Measurements from ENCODE around the gene CDC45.
"Not testable (repeated sequence)": the region's sequence is repeated elsewhere in the genome, so short reads cannot be mapped to it uniquely, and the experiment has no call there.

The CDC45 gene

DNA sequence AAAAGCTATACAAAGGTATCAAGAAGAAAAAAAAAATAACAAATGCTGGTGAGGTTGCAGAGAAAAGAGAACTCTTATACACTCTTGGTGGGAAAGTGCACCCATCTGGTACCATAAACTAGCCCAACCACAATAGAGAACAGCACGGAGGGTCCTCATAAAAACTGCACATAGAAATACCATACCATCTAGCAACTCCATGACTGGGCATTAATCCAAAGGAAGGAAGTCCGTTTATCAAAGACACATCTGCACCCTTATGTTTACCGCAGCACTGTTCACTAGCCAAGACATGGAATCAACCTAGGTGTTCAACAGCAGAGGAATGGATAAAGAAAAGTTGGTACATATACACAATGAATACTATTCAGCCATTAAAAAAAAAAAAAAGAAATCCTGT is 55.3 kb downstream of the CDC45 start:
- Histone ChIP-seq H3K9me3 (ENCODE audit: control insufficient read depth, low read length) (no peaks in the 10 kb centered on the region), H3K4me1 (ENCODE audit: control insufficient read depth, insufficient read depth, low read length, poor library complexity, severe bottlenecking) (no peaks in the 10 kb centered on the region), H3K36me3 (ENCODE audit: control insufficient read depth, insufficient read depth, low read length) (no peaks in the 10 kb centered on the region), H3K4me3 (ENCODE audit: insufficient read depth, low read depth, low read length, poor library complexity, severe bottlenecking) (no peak overlapping the region), H3K27ac (ENCODE audit: insufficient read depth, low read length, poor library complexity, severe bottlenecking) (no peak overlapping the region), H3K27me3 (replicated peaks; ENCODE audit: control insufficient read depth, insufficient read depth, low read length, poor library complexity, severe bottlenecking) (no peaks in the 10 kb centered on the region)
- DNase-seq = no peak

DNA sequence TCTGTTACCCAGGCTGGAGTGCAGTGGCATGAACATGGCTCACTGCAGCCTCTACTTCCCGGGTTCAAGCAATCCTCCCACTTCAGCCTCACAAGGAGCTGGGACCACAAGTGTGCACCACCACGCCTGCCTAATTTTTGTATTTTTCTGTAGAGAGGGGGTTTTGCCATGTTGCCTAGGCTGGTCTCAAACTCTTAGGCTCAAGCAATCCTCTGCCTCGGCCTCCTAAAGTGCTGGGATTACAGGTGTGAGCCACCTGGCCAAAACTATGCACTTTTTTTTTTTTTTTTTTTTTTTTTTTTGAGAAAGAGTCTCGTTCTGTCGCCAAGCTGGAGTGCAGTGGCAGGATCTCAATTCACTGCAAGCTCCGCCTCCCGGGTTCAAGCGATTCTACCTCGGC is 56.8 kb downstream of the CDC45 start:
- H3K4me3 ChIP-seq (ENCODE audit: insufficient read depth, low read depth, low read length, poor library complexity, severe bottlenecking) = no peak overlapping the region
- no peaks in the 10 kb centered on the region for H3K36me3 ChIP-seq (ENCODE audit: control insufficient read depth, insufficient read depth, low read length)
- no peaks in the 10 kb centered on the region for H3K9me3 ChIP-seq (ENCODE audit: control insufficient read depth, low read length)
- H3K27me3 ChIP-seq (replicated peaks; ENCODE audit: control insufficient read depth, insufficient read depth, low read length, poor library complexity, severe bottlenecking) = no peaks in the 10 kb centered on the region
- DNase-seq = no peak
- H3K27ac ChIP-seq (ENCODE audit: insufficient read depth, low read length, poor library complexity, severe bottlenecking) = no peak overlapping the region
- no peaks in the 10 kb centered on the region for H3K4me1 ChIP-seq (ENCODE audit: control insufficient read depth, insufficient read depth, low read length, poor library complexity, severe bottlenecking)

DNA sequence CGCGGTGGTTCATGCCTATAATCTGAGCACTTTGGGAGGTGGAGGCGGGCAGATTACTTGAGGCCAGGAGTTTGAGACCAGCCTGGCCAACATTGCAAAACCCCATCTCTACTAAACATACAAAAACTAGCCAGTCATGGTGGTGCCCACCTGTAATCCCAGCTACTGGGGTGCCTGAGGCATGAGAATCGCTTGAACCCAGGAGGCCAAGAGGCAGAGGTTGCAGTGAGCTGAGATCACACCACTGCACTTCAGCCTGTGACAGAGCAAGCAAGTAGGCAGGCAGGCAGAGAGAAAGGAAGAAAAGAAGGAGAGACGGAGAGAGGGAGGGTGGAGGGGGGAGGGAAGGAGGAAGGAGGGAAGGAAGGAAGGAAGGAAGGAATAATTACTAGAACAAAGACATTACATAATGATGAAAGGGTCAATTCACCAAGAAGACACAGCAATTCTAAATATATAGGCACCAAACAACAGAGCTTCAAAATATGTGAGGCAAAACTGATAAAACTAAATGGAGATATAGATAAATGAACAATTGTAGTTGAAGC is 58.3 kb downstream of the CDC45 start:
- Histone ChIP-seq H3K9me3 (ENCODE audit: control insufficient read depth, low read length) (no peaks in the 10 kb centered on the region), H3K4me3 (ENCODE audit: insufficient read depth, low read depth, low read length, poor library complexity, severe bottlenecking) (no peak overlapping the region), H3K4me1 (ENCODE audit: control insufficient read depth, insufficient read depth, low read length, poor library complexity, severe bottlenecking) (no peaks in the 10 kb centered on the region), H3K36me3 (ENCODE audit: control insufficient read depth, insufficient read depth, low read length) (no peaks in the 10 kb centered on the region), H3K27me3 (replicated peaks; ENCODE audit: control insufficient read depth, insufficient read depth, low read length, poor library complexity, severe bottlenecking) (no peaks in the 10 kb centered on the region), H3K27ac (ENCODE audit: insufficient read depth, low read length, poor library complexity, severe bottlenecking) (no peak overlapping the region)
- no peak for DNase-seq

DNA sequence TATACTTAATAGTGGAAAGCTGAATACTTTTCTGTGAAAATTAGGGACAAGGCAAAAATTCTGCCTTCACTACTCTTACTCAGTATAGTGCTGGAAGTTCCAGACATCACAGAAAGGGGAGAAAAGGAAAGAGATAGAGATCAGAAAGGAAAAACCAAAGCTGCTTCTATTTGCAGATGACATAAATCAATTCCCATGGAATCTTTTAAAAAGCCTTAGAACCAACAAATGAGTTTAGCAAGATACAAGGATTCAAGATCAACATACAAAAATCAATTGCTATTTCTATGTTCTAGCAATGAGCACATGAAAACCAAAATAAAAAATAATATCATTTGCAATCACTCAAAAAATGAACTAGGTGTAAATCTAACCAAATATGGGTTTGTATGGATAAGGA is 60.7 kb downstream of the CDC45 start:
- no peaks in the 10 kb centered on the region for H3K36me3 ChIP-seq (ENCODE audit: control insufficient read depth, insufficient read depth, low read length)
- no peak for DNase-seq
- no peaks in the 10 kb centered on the region for H3K27me3 ChIP-seq (replicated peaks; ENCODE audit: control insufficient read depth, insufficient read depth, low read length, poor library complexity, severe bottlenecking)
- H3K4me1 ChIP-seq (ENCODE audit: control insufficient read depth, insufficient read depth, low read length, poor library complexity, severe bottlenecking) = no peaks in the 10 kb centered on the region
- H3K4me3 ChIP-seq (ENCODE audit: insufficient read depth, low read depth, low read length, poor library complexity, severe bottlenecking) = no peak overlapping the region
- H3K27ac ChIP-seq (ENCODE audit: insufficient read depth, low read length, poor library complexity, severe bottlenecking) = no peak overlapping the region
- no peaks in the 10 kb centered on the region for H3K9me3 ChIP-seq (ENCODE audit: control insufficient read depth, low read length)

DNA sequence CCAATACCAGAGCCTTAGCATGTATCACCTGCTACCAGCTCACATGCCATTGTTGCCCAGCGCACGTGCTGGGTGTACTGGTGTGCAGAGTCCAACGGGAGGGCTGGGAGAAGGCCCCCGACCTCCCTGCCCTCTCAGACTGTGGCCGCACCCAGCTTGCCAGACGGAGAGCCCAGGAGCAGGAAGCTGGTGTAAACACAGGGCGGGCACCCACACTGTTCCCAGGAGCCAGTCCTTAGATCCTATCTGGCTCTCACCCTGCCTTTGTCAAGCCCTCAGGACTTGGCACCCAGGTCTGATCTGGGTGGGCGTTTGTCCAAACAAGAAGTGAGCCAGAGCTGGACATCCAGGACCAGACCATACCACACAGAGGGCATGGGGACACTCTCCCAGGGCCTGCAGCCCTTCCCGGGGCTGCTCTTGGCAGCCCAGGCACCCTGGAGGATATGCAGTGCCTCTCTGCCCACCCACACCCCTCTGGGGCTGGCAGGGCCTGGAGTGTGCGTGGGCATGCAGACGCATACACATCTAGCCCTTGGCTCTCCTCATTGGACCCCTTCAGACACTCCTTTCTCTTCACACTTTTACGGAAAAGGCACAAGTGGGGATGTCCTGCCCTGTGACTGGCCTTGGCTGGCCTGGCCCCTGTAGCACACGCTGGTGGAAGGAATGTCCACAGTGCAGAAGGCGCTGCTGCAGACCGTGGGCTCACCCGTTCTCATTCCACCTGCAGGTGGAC is 64.4 kb downstream of the CDC45 start:
- Histone ChIP-seq H3K27ac (ENCODE audit: insufficient read depth, low read length, poor library complexity, severe bottlenecking) (no peak overlapping the region), H3K36me3 (ENCODE audit: control insufficient read depth, insufficient read depth, low read length) (no peaks in the 10 kb centered on the region), H3K4me3 (ENCODE audit: insufficient read depth, low read depth, low read length, poor library complexity, severe bottlenecking) (no peak overlapping the region), H3K4me1 (ENCODE audit: control insufficient read depth, insufficient read depth, low read length, poor library complexity, severe bottlenecking) (no peaks in the 10 kb centered on the region), H3K9me3 (ENCODE audit: control insufficient read depth, low read length) (no peaks in the 10 kb centered on the region), H3K27me3 (replicated peaks; ENCODE audit: control insufficient read depth, insufficient read depth, low read length, poor library complexity, severe bottlenecking) (no peaks in the 10 kb centered on the region)
- DNase-seq = no peak

DNA sequence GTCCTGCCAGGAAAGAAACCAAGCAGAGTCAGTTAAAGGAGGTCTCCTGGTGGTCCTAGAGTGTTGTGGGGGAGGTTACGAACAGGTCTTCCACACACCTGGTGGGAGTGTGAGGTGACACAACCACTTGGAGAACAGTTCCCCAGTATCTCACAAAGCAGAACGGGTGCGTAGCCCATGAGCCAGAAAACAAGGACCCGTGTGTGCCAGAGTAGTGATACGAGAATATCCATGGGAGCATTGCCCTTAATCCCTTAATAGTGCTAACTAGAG is 66.2 kb downstream of the CDC45 start:
- no peaks in the 10 kb centered on the region for H3K36me3 ChIP-seq (ENCODE audit: control insufficient read depth, insufficient read depth, low read length)
- no peak for DNase-seq
- H3K27ac ChIP-seq (ENCODE audit: insufficient read depth, low read length, poor library complexity, severe bottlenecking) = no peak overlapping the region
- no peaks in the 10 kb centered on the region for H3K27me3 ChIP-seq (replicated peaks; ENCODE audit: control insufficient read depth, insufficient read depth, low read length, poor library complexity, severe bottlenecking)
- no peak overlapping the region for H3K4me3 ChIP-seq (ENCODE audit: insufficient read depth, low read depth, low read length, poor library complexity, severe bottlenecking)
- H3K9me3 ChIP-seq (ENCODE audit: control insufficient read depth, low read length) = no peaks in the 10 kb centered on the region
- no peaks in the 10 kb centered on the region for H3K4me1 ChIP-seq (ENCODE audit: control insufficient read depth, insufficient read depth, low read length, poor library complexity, severe bottlenecking)

DNA sequence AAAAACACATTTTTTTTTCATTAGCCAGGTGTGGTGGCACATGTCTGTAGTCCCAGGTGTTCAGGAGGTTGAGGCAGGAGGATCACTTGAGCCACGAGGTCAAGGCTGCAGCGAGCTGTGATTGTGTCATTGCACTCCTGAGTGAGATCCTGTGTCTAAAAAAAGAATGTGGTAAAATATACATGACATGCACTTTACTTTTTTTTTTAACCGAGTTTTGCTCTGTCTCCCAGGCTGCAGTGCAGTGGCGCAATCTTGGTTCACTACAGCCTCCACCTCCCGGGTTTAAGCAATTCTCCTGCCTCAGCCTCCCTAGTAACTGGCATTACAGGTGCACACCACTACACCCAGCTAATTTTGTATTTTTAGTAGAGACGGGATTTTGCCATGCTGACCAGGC is 67.0 kb downstream of the CDC45 start:
- DNase-seq = no peak

DNA sequence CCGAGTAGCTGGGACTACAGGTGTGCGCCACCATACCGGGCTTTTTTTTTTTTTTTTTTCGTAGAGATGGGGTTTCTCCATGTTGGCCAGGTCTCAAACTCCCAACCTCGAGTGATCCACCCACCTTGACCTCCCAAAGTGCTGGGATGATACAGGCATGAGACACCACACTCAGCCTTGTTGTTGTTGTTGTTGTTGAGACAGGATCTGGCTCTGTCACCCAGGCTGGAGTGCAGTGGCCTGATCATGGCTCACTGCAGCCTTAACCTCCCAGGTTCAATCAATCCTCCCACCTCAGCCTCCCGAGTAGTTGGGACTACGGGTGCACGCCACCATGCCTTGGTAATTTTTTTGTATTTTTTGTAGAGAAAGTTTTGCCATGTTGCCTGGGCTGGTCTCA is 67.9 kb downstream of the CDC45 start:
- H3K36me3 ChIP-seq (ENCODE audit: control insufficient read depth, insufficient read depth, low read length) = no peaks in the 10 kb centered on the region
- no peak overlapping the region for H3K27ac ChIP-seq (ENCODE audit: insufficient read depth, low read length, poor library complexity, severe bottlenecking)
- no peaks in the 10 kb centered on the region for H3K9me3 ChIP-seq (ENCODE audit: control insufficient read depth, low read length)
- no peak overlapping the region for H3K4me3 ChIP-seq (ENCODE audit: insufficient read depth, low read depth, low read length, poor library complexity, severe bottlenecking)
- DNase-seq = no peak
- no peaks in the 10 kb centered on the region for H3K27me3 ChIP-seq (replicated peaks; ENCODE audit: control insufficient read depth, insufficient read depth, low read length, poor library complexity, severe bottlenecking)
- no peaks in the 10 kb centered on the region for H3K4me1 ChIP-seq (ENCODE audit: control insufficient read depth, insufficient read depth, low read length, poor library complexity, severe bottlenecking)

More for the DNA sequence above, 67.0 kb downstream of the CDC45 start:
- Histone ChIP-seq H3K9me3 (ENCODE audit: control insufficient read depth, low read length) (no peaks in the 10 kb centered on the region), H3K4me3 (ENCODE audit: insufficient read depth, low read depth, low read length, poor library complexity, severe bottlenecking) (no peak overlapping the region), H3K4me1 (ENCODE audit: control insufficient read depth, insufficient read depth, low read length, poor library complexity, severe bottlenecking) (no peaks in the 10 kb centered on the region), H3K27ac (ENCODE audit: insufficient read depth, low read length, poor library complexity, severe bottlenecking) (no peak overlapping the region), H3K36me3 (ENCODE audit: control insufficient read depth, insufficient read depth, low read length) (no peaks in the 10 kb centered on the region), H3K27me3 (replicated peaks; ENCODE audit: control insufficient read depth, insufficient read depth, low read length, poor library complexity, severe bottlenecking) (no peaks in the 10 kb centered on the region)

DNA sequence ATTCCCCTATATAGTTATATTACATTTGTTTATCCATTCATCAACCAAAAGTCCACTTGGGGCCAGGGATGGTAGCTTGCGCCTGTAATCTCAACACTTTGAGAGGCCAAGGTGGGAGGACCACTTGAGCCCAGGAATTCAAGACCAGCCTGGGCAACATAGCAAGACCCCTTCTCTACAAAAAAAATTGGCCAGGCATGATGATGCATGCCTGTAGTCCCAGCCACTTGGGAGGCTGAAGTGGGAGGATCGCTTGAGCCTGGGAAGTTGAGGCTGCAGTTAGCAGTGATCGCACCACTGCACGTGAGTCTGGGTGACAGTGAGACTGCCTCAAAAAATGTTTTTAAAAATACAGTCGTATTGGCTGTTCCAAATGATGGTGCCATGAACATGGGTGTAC is 68.7 kb downstream of the CDC45 start:
- DNase-seq; H3K4me1 ChIP-seq (ENCODE audit: control insufficient read depth, insufficient read depth, low read length, poor library complexity, severe bottlenecking); H3K9me3 ChIP-seq (ENCODE audit: control insufficient read depth, low read length); H3K27ac ChIP-seq (ENCODE audit: insufficient read depth, low read length, poor library complexity, severe bottlenecking); H3K4me3 ChIP-seq (ENCODE audit: insufficient read depth, low read depth, low read length, poor library complexity, severe bottlenecking); H3K36me3 ChIP-seq (ENCODE audit: control insufficient read depth, insufficient read depth, low read length); H3K27me3 ChIP-seq (replicated peaks; ENCODE audit: control insufficient read depth, insufficient read depth, low read length, poor library complexity, severe bottlenecking): not testable (repeated sequence)

DNA sequence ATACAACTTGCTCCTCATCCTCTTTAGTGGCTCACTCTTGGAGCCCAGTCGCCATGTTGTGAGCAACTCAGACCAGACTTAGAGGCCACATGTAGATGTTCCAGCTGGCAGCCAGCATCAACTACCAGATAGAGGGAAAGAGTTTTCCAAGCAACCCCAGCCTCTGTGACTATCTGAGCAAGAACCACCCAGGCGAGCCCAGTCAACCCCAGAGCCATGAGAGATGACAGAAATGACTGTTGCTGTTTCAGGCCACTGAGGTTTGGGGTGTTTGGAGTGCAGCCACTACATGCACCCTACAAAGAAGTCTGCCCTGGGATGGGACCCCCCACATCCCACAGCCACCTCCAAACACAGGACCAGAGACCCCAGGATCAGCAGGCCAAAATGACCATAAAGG is 69.2 kb downstream of the CDC45 start:
- H3K36me3 ChIP-seq (ENCODE audit: control insufficient read depth, insufficient read depth, low read length) = no peaks in the 10 kb centered on the region
- no peaks in the 10 kb centered on the region for H3K9me3 ChIP-seq (ENCODE audit: control insufficient read depth, low read length)
- H3K27me3 ChIP-seq (replicated peaks; ENCODE audit: control insufficient read depth, insufficient read depth, low read length, poor library complexity, severe bottlenecking) = no peaks in the 10 kb centered on the region
- no peak overlapping the region for H3K4me3 ChIP-seq (ENCODE audit: insufficient read depth, low read depth, low read length, poor library complexity, severe bottlenecking)
- no peak for DNase-seq
- H3K4me1 ChIP-seq (ENCODE audit: control insufficient read depth, insufficient read depth, low read length, poor library complexity, severe bottlenecking) = no peaks in the 10 kb centered on the region
- H3K27ac ChIP-seq (ENCODE audit: insufficient read depth, low read length, poor library complexity, severe bottlenecking) = no peak overlapping the region

Data from effector memory CD4-positive, alpha-beta T cell (primary cell).